Frontal cortex (tissue), 4 donors: ENCODE data around the gene SLC22A23. TPM values are rescaled to one million over a fixed set of nuclear protein-coding genes. Genes with fewer than 3 reads are reported as not detected.

Experiments
- DNase-seq, 2 donors: peaks; one replicate each; pipeline ENCODE4 v3.0.0; 2012; ENCODE audit warnings: low spot score in 2 of 2
- FAIRE-seq: peaks from 2 replicates; lab custom pipeline; 2012; peaks lifted over from hg19 to GRCh38; lab: Jason Lieb, UNC
- total RNA-seq: library from RNA; depleted of rRNA; stranded (reverse); fragments of >200 nt; gene quantifications from one replicate; pipeline ENCODE4 v1.2.3, GENCODE V29; 2014
- donor health status: control.
- donor health status: control.
- donor health status: control.

The SLC22A23 gene
- total RNA-seq, 1 donor from 2014 or later: 22.8 TPM

- no peak for DNase-seq
- no peak for FAIRE-seq
These were observed 32.5 kb downstream of the SLC22A23 start for GRCh38 chr6:3424185-3424927.

- FAIRE-seq: no peak
- no peak for DNase-seq
These were observed 33.2 kb downstream of the SLC22A23 start for GRCh38 chr6:3423439-3424184.

GRCh38 chr6:3422435-3423070, 34.3 kb downstream of the SLC22A23 start:
- no peak for FAIRE-seq
- DNase-seq: no peak

DNA sequence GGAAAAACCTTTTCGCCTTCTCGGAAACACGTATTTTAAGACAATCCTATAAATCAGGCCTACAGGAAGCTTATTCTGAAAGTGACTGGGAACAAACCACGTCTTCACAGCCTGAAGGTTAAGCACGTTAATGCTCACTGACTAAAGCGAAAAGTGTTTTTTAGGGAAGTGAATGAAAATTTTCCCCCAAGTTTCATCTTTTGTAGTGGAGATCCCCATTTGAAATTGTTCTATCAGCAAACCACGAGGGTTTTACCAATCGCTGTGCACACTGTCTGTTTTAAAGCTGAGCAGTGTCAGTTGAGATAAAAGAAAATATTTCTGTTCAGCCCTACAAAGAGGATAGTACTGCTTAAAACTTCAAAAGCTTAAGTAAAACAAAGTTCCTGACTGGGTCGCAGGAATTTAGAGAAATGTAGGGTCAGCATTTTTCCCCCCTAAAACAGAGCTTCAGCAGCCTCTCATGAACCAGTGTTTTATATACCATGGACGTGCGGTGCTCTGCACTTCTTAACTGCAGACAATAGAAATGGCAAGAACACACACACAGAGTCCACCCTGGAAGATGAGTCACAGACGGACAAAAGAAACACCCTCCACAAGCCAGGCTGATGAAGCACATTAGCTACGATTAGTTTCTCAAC, 34.9 kb downstream of the SLC22A23 start:
- DNase-seq: no peak
- FAIRE-seq: no peak

DNA sequence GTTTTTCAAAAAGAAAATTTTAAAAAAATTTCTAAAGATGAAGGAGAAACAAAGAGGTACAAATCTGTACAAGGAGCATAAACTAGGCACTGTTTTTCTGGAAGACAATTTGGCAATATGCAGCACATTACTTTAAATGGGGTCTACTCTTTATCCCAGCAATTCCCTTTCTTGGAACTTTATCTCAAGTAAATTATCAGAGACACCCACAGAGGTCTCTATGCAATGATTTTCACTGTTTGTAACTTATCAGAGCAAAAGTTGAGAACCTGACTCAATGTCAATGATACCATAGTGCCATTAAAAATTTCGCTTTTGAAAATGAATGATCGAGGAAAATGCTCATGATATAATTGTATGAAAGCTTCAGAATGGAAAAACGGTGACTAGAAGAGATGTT, 35.7 kb downstream of the SLC22A23 start:
- FAIRE-seq: no peak
- no peak for DNase-seq

DNA sequence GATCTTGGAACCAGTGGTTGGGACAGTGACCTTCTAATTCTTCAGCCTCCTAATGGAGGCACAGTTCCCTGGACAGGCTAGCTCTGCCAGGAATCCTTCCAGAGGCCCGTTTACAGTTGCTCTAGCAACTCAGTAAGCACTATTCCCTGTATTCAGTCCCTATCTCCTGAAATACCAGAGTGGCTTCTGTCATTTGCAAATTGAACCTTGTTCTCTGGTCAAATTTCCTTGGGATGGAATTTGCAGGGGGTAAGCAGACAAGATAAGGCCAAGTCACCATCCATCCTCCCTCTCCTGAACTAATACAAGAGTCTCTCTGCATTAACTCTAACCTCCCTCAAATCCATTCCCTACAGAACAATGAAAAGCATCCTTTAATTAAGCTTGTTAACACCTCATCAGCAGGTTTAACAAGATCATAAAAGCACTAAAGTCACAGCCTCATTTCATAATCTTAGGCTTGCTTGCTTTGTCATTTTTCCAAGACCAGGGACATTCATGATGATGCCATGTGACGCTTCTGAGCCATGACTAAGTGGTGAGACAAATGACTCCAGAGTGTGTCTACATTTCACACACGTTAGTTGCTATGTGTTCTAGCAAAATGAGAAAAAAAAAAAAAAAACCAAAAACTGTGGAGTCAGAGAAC, 37.1 kb downstream of the SLC22A23 start:
- FAIRE-seq (no peak), DNase-seq (no peak)

DNA sequence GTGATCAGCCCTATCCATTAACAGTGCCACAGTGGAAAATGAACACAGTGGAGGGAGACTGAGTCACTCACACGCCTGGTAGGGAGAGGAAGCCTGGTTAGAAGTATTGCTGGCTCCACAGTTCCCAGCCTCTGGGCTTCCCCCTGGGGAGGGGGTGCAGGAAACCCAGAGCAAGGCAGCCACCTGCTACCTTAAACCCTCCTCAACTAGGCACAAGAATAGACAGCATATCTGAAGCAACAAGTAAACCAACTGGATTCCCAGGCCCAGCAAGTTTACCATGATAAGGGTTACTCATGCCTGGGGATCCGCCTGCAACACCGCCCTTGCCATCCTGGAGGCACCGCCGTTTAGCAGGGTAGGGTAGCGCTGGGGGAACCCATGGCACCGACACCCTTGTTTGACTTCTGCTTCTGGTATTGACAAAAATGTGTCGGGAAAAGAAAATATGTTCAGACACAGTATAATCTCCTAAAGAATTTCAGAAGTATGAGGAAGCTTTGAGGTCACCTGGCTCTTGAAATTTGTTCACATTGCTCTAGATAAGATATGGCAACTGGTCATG, 38.3 kb downstream of the SLC22A23 start:
- DNase-seq (no peak), FAIRE-seq (no peak)

- FAIRE-seq (no peak), DNase-seq (no peak)
These were observed 39.4 kb downstream of the SLC22A23 start for GRCh38 chr6:3417473-3417872.

DNA sequence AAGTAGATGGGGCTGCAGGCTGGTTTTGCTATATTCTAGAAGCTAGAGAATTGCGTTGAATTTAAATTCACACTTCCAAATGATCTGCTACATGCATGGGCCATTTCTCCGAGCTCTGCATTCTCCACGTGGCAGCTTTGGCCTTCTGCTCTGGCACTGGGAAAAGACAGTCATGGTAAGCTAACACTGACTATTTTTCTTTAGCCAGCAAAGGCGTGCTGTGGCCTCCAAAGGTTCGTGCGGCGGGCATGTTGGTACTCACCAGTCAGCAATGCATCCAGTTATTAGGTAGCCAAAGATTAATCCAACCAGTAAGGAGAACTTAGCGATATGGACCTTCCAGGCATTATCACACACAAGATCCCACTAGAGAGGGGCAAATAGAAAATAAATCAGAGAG, 41.4 kb downstream of the SLC22A23 start:
- DNase-seq: no peak
- FAIRE-seq: no peak

GRCh38 chr6:3415082-3415453, 41.8 kb downstream of the SLC22A23 start:
- DNase-seq: no peak

DNA sequence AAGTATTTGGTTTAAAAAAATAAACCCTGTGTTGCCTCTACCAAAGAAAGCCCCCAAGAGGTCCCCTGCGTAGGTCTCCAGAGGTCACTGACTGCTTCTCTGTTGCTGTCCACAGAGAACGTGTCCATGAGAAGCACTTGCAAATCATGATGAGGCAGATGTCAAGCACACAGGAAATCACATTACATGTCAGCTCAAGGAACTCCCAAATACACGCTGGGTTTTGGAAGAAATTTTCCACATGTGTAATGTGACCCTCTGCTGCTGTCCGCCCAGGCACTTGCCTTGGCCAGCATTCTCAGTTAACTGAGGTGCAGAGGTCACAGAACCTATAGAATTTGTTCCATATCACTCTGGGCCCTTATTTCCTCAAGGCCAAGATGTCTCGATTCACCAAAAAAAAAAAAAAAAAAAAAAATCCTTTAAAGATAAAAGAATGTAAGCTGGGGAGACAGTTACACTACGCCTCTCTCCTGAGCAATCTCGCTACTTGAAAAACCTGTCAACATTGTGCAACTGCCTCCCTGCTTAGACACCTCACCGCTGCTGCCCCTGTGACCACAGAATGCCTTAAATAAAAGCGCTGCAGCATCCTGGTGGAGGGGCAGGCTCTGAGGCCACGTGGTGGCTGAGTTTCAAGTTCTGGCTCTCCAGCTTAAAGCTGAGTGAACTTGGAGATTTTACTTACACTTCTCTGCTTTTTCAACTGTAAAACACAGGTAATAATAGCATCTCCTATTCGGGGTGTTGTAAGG, 42.3 kb downstream of the SLC22A23 start:
- FAIRE-seq (no peak), DNase-seq (no peak)

More at GRCh38 chr6:3415082-3415453, 41.8 kb downstream of the SLC22A23 start:
- FAIRE-seq: no peak

GRCh38 chr6:3413592-3413991, 43.3 kb downstream of the SLC22A23 start:
- DNase-seq (no peak), FAIRE-seq (no peak)

- no peak for DNase-seq
- no peak for FAIRE-seq
These were observed 43.9 kb downstream of the SLC22A23 start for GRCh38 chr6:3412779-3413500.

DNA sequence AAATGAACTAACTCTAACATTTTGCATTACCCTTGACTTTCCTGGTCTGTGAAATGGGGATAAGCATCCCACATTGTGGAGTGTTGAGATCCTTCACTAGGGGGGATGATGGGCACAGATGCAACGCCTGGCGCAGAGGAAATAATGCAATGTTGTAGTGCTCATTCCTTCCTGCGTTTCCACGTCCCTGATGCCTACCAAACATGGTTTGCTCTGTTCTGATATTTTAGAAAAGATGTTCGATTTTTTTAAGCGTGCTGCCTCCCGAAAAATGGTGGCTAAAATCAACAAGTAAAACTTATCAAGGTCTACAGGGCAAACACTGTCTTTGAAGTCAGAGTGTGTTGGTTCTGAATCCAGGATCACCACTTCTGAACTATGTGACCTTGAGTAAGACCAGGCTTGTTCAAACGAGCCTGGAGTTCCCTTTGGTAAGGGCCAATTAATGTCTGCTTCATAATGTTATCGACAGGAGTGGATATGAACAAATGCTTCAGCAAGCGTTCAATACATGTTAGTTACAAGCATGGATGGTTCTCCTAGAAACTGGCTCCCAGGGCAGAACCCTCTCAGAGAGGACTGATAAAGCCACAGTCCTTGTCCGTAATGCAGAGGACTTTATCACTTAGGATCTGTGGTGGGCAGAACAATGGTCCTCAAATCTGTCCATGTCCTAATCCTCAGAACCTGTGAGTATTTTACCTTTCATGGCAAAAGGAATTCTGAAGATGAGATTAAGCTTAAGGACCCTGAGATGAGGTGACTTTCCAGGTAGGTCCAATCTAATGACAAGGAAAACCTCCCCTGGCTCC, 44.7 kb downstream of the SLC22A23 start:
- DNase-seq: no peak
- no peak for FAIRE-seq

DNA sequence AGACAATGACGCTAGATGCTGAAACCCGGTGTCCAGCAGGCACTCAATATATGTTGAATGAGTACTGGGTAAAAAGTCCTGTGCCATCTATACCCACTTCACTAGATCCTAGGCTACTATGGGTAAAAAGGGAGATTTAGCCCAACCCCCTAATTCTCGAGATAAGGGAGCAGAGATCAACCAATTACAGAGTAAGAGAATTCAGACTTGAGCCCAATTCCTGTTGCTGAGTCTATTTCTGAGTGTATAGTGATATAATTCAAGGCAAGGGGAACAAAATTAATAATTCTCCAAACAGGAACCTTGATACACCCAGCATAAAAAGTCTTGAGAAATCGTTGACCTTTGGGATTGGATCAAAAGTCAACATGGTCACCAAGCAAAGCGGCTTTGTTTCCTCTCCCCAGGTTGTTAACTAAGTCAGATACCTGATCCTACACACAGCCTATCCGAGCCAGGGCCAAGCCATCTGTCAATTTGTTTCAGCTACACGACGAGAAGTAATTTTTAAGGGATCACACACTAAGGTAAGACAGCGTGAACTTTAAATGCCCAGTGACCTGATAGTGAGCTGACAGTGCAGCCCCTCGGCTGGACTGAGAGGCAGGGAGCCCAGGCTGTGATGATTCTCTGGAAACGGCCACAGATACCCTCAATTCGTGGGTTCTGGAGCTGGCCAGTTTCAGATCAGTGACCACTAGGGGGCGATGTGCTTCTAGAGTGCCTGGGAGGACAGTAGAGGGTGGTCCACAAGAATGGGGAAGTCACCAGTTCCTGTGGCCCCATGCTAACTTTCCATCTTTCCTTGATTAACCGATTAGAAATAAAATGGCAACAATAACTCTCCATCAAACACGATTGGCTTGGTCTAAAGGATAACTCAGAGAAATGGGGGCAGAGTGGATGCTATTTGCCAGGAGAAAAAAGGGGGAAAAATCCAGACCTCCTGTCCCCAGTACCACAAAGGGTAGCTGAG, 46.2 kb downstream of the SLC22A23 start:
- DNase-seq (no peak), FAIRE-seq (no peak)

DNA sequence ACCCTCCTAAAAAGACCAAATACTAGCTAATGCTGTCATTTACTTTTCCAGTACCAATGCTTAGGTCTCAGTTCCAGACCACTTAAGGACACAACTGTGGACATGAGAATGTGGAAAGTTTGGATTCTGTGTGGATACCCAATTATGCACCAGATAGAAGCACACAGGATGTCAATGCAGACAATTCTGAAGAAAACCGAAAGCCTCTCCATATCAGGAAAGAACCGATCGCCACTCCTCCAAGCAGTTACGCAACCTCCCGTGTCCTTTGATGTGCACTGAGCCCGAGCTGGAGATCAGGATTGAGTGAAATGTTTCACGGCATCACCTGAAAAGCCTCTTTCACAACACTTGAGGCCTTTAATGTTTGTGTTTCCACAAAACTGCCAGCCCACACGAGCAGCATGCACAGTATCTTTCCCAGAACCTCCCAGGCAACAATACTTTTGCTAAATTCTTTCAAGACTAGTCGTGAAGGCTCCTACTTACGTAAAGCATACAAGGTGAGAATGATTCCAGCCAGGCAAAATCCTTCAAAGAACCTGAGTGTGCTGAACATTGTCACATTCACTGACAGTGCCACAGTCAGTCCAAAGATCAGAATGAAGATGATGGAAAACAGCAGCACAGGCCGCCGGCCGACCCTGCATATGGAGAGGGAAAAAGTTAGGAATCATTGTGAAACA, 47.0 kb downstream of the SLC22A23 start:
- DNase-seq (no peak), FAIRE-seq (no peak)
